Natural killer cell (primary cell): ENCODE measurements around the gene TMEM45A. TPM values are rescaled to one million over a fixed set of nuclear protein-coding genes. Genes with fewer than 3 reads are reported as not detected.

Experiments
- ATAC-seq, 3 donors: fragments of 150-1000 bp in 2 of 3; fragments of 200-7000 bp in 1 of 3; cut with Tn5 transposase; 1 replicate in 1 of 3; 2 replicates in 2 of 3; pipeline ENCODE4 v1.10.0; 2021; ENCODE audit warnings: mild to moderate bottlenecking in 2 of 3, moderate library complexity in 2 of 3
- DNase-seq, 2 donors: peaks; one replicate each; pipeline versions ENCODE4 v3.0.0 to v3.0.0-alpha.2; 2013 to 2021; ENCODE audit warnings: mixed read lengths in 1 of 2
- H3K27ac ChIP-seq: one replicate; pipeline ENCODE4 v1.5.1; 2013; ENCODE audit warnings: mild to moderate bottlenecking, low read length
- H3K27me3 ChIP-seq: one replicate; pipeline ENCODE4 v1.6.1; 2013; ENCODE audit warnings: low read length; ENCODE audit not compliant: control insufficient read depth, insufficient read depth
- H3K36me3 ChIP-seq: one replicate; pipeline ENCODE4 v1.6.1; 2013; ENCODE audit warnings: low read length; ENCODE audit not compliant: control insufficient read depth, insufficient read depth
- H3K4me1 ChIP-seq: one replicate; pipeline ENCODE4 v1.6.1; 2013; ENCODE audit warnings: low read length; ENCODE audit not compliant: control insufficient read depth, insufficient read depth
- H3K4me3 ChIP-seq: one replicate; pipeline ENCODE4 v1.5.1; 2013; ENCODE audit warnings: low read length
- H3K9me3 ChIP-seq: one replicate; pipeline ENCODE4 v1.6.1; 2013; ENCODE audit warnings: low read length; ENCODE audit not compliant: control insufficient read depth, insufficient read depth
- H3K27ac Mint-ChIP-seq, 2 donors: one replicate each; pipeline ENCODE4 v1.8.0; 2022; ENCODE audit warnings: mild to moderate bottlenecking in 2 of 2, mixed read lengths in 2 of 2, moderate library complexity in 1 of 2
- H3K27me3 Mint-ChIP-seq, 2 donors: one replicate each; pipeline ENCODE4 v1.8.0; 2022; ENCODE audit warnings: low read depth in 2 of 2, mixed read lengths in 2 of 2
- H3K36me3 Mint-ChIP-seq: one replicate; pipeline ENCODE4 v1.8.0; 2022; ENCODE audit warnings: mixed read lengths
- H3K4me1 Mint-ChIP-seq, 2 donors: one replicate each; pipeline ENCODE4 v1.8.0; 2022; ENCODE audit warnings: mixed read lengths in 2 of 2
- H3K4me3 Mint-ChIP-seq: one replicate; pipeline ENCODE4 v1.8.0; 2022; ENCODE audit warnings: mild to moderate bottlenecking, moderate library complexity, mixed read lengths
- H3K9me3 Mint-ChIP-seq, 2 donors: one replicate each; pipeline ENCODE4 v1.8.0; 2022; ENCODE audit warnings: mixed read lengths in 2 of 2
- intact Hi-C: fragments of 100-400 bp; cut with micrococcal nuclease; formaldehyde crosslinking; loops from one replicate; pipeline ENCODE4 v1.14.2; 2022
- total RNA-seq, 4 donors: library from RNA; stranded (reverse); fragments of 120-200 nt in 1 of 4; gene quantifications; one replicate each; pipeline versions ENCODE4 v1.2.3 to v1.2.4, GENCODE V29; 2013 to 2022
- TF ChIP-seq, protein P1 (sequence below): fragments of 200-600 bp; IDR thresholded peaks from one replicate; pipeline ENCODE4 v1.8.0; 2022; ENCODE audit warnings: antibody characterized with exemption

TMEM45A gene
- total RNA-seq, 3 donors from 2014 or later (not counting 1 experiment from before 2014, with no cell fraction given): 0.23 to 0.49 (median 0.25) TPM

- Histone ChIP-seq H3K27ac (no peak overlapping the region), H3K9me3 (no peaks in the 10 kb centered on the region), H3K4me1 (no peaks in the 10 kb centered on the region), H3K36me3 (no peaks in the 10 kb centered on the region), H3K4me3 (no peak overlapping the region), H3K27me3 (no peaks in the 10 kb centered on the region)
- no peaks in the 10 kb centered on the region for H3K36me3 Mint-ChIP-seq
- H3K4me3 Mint-ChIP-seq: no peak overlapping the region
- intact Hi-C loops: no loop called here
- H3K27me3 Mint-ChIP-seq: peaks cover 5 to 17% of the 10 kb centered on the region in 2 donors
- no peak for ATAC-seq
- TF ChIP-seq, protein P1, sequence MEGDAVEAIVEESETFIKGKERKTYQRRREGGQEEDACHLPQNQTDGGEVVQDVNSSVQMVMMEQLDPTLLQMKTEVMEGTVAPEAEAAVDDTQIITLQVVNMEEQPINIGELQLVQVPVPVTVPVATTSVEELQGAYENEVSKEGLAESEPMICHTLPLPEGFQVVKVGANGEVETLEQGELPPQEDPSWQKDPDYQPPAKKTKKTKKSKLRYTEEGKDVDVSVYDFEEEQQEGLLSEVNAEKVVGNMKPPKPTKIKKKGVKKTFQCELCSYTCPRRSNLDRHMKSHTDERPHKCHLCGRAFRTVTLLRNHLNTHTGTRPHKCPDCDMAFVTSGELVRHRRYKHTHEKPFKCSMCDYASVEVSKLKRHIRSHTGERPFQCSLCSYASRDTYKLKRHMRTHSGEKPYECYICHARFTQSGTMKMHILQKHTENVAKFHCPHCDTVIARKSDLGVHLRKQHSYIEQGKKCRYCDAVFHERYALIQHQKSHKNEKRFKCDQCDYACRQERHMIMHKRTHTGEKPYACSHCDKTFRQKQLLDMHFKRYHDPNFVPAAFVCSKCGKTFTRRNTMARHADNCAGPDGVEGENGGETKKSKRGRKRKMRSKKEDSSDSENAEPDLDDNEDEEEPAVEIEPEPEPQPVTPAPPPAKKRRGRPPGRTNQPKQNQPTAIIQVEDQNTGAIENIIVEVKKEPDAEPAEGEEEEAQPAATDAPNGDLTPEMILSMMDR: no peak
- no peaks in the 10 kb centered on the region for H3K4me1 Mint-ChIP-seq
- DNase-seq: no peak
- H3K9me3 Mint-ChIP-seq: peaks cover 0 to 2% of the 10 kb centered on the region in 2 donors
- no peak overlapping the region for H3K27ac Mint-ChIP-seq
These were observed 128.8 kb downstream of the TMEM45A start for GRCh38 chr3:100621251-100621650.

Other genes with a start within 250 kb of the TMEM45A start
- 10 to 100 TPM; 38.8 to 50.3 (median 45.4) TPM for gene TBC1D23, start 231.6 kb upstream of the TMEM45A start, total RNA-seq
- gene NIT2, start 157.9 kb upstream of the TMEM45A start, total RNA-seq: 10 to 100 TPM; 21.5 to 25.1 (median 24.1) TPM
- gene TOMM70, start 91.5 kb upstream of the TMEM45A start, total RNA-seq: 10 to 100 TPM; 19.1 to 26.6 (median 24.0) TPM
- under 1 TPM; 0.39 to 0.85 (median 0.73) TPM for gene LNP1, start 91.1 kb upstream of the TMEM45A start, total RNA-seq
- gene ADGRG7, start 117.0 kb downstream of the TMEM45A start, total RNA-seq: not detected
- gene TFG, start 216.9 kb downstream of the TMEM45A start, total RNA-seq: 10 to 100 TPM; 47.6 to 52.8 (median 50.0) TPM